GM13976 (cell line): ENCODE results near the gene SPDYE1.
A peak's percentile ranks its signal among the peaks of the same experiment; 100 is the strongest.

Experiments
- DNase-seq: peaks from one replicate; pipeline ENCODE4 v3.0.0; 2012; ENCODE audit warnings: low spot score
- in situ Hi-C: fragments of 300-500 bp; cut with MboI; formaldehyde crosslinking; loops from one replicate; pipeline ENCODE4 v1.12.0; 2022; ENCODE audit warnings: low sequenced_read_pairs, mixed read lengths, inconsistent platforms; ENCODE audit not compliant: unreplicated experiment
- TF ChIP-seq, protein P1 (sequence below): IDR thresholded peaks from 2 replicates; pipeline ENCODE4 v1.5.1; 2012; ENCODE audit warnings: borderline replicate concordance, mild to moderate bottlenecking; ENCODE audit not compliant: insufficient read depth; ENCODE audit errors: extremely low read depth, missing control alignments, control extremely low read depth

SPDYE1 gene

DNA sequence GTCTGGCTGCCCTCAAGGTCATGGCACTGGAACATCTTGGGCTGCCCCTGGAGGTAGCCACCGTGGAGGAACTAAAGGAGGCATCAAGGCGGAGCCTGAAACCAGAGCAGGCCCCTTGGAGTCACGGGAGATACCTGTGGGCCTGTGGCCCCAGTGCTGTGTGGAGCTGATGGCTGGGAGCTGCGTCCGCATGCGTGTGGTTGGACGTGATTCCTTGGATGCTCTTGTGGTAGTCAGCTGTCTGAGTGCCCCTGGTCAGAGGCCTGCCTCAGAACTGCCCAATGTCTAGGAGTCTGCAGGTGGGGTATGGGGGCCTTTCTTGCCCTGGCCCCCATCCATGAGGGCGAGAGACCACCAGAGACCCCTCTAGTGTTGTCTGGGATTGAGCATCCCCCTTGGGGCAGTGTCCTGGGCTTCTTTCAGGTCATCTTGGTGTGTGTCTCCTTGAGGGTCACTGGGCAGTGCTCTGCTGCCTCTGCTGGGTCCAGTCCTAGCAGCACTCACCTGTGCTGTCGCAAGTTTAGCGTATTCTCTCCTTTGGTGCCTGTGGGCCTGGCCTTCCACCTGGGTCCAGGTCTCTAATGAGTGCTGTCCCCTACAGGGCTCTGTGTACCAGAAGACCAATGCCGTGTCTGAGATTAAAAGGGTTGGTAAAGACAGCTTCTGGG lies 59.6 kb downstream of the SPDYE1 start:
- no peak for DNase-seq
- in situ Hi-C loops, result no loop called here
- TF ChIP-seq, protein P1, sequence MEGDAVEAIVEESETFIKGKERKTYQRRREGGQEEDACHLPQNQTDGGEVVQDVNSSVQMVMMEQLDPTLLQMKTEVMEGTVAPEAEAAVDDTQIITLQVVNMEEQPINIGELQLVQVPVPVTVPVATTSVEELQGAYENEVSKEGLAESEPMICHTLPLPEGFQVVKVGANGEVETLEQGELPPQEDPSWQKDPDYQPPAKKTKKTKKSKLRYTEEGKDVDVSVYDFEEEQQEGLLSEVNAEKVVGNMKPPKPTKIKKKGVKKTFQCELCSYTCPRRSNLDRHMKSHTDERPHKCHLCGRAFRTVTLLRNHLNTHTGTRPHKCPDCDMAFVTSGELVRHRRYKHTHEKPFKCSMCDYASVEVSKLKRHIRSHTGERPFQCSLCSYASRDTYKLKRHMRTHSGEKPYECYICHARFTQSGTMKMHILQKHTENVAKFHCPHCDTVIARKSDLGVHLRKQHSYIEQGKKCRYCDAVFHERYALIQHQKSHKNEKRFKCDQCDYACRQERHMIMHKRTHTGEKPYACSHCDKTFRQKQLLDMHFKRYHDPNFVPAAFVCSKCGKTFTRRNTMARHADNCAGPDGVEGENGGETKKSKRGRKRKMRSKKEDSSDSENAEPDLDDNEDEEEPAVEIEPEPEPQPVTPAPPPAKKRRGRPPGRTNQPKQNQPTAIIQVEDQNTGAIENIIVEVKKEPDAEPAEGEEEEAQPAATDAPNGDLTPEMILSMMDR, result no peak

DNA sequence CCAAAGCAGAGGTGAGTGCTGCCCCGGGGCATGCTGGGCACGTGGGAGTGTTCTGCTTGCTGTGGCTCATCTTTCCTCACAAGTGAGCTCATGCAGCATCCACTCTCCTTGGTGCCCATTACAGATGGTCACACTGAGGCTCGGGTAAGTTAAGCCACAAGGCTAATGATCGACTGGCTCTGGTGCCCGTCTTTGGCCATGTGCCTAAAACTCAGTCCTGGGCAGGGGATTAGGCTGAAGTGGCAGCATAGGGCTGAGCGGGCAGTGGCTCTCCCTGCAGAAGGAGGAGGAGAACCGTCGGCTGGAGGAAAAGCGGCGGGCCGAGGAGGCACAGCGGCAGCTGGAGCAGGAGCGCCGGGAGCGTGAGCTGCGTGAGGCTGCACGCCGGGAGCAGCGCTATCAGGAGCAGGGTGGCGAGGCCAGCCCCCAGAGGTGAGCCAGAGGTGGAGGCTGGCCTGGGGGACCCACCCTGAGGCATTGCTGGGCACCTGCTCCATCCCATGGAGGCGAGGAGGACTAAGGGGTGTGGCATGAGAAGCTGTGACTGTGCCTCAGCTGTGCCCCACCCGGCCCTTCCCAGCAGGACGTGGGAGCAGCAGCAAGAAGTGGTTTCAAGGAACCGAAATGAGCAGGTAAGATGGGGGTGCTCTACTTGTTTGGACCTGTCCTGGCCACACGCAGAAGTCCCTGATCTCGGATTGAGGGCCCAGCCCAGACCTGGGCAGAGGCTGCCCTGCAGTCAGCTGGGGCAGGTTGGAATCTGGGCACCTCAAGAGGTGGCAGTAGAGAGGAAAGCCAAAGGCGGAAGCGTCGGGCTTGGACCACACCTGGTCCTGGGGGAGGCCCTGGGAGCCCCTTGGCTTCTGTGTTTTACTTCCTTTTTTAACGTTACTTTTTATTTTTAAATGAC lies 60.4 kb downstream of the SPDYE1 start:
- no peak for DNase-seq
- in situ Hi-C loops, result no loop called here
- TF ChIP-seq, protein P1, result peak; percentile 13

DNA sequence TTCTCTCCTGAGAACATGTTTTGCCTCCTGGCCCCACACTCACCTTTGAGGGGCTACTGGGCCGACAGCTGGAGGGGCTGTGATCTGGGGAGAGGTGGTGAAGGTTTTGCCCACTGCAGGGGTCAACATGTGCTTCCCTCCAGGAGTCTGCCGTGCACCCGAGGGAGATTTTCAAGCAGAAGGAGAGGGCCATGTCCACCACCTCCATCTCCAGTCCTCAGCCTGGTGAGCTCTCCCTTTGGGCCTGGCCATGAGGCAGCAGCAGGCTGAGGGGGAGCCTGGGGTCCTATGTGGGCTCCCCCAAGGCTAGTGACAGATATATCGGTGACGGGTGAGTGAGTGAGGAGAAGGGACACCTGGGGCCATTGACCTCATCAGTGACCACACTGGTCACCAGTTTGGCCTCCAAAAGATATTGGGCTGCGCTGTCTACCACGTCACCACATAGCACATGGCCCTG lies 61.1 kb downstream of the SPDYE1 start:
- DNase-seq, result no peak
- in situ Hi-C loops, result no loop called here
- TF ChIP-seq, protein P1, result no peak

DNA sequence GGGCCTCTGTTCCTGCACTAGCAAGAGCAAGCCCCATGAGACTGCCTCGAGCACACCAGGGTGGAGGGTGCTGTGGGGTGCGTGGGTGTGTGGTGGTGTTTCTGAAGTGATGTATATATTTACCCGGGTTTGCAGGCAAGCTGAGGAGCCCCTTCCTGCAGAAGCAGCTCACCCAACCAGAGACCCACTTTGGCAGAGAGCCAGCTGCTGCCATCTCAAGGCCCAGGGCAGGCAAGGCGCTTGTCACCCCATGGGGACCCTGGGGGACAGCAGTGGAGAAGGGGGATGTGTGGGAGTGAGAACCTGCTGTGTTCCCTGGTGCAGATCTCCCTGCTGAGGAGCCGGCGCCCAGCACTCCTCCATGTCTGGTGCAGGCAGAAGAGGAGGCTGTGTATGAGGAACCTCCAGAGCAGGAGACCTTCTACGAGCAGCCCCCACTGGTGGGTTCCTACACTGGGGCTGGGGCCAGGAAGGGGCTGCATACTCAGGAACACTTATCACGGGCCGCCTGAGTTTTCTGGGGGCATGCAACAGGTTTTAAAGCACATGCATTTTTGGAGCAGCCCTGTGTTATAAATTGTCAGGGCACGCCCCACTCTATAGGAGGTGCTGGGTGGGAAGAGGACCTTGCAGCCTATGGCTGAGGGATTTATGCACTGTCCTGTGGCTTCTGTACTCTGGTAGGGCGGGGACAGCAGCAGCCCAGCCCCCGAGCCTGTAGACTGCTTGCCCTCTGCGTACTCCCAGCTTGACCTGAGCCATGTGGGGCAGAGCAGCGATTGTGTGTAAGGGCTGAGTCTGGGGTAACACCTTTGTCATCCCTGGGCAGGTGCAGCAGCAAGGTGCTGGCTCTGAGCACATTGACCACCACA lies 61.8 kb downstream of the SPDYE1 start:
- DNase-seq, result peak; percentile 84
- TF ChIP-seq, protein P1, result no peak
- in situ Hi-C loops, result no loop called here
